Vagina (tissue), 2 donors: ENCODE data around the gene IP6K1.
"Not testable (repeated sequence)": the region's sequence is repeated elsewhere in the genome, so short reads cannot be mapped to it uniquely, and the experiment has no call there.

ENCODE experiments used
- POLR2A ChIP-seq, 2 donors: fragments of 450-650 bp; IDR thresholded peaks; one replicate each; pipeline ENCODE4 v1.6.1; 2017; ENCODE audit warnings: antibody characterized with exemption in 2 of 2, mild to moderate bottlenecking in 2 of 2, moderate library complexity in 2 of 2
- POLR2AphosphoS5 ChIP-seq, 2 donors: sonication (generic); formaldehyde crosslinking; IDR thresholded peaks; one replicate each; pipeline ENCODE4 v1.9.0; 2017; ENCODE audit warnings: antibody characterized with exemption in 2 of 2, mild to moderate bottlenecking in 2 of 2, low read depth in 1 of 2; ENCODE audit not compliant: insufficient read depth in 1 of 2
- TF ChIP-seq, protein P1 (sequence below), 3 experiments: fragments of 450-650 bp in 2 of 3; fragments of 200-600 bp in 1 of 3; sonication (generic) in 1 of 3; IDR thresholded peaks; one replicate each; pipeline ENCODE4 v1.5.1; 2017 to 2019; ENCODE audit warnings: antibody characterized with exemption in 3 of 3, mild to moderate bottlenecking in 2 of 3, moderate library complexity in 2 of 3

DNA sequence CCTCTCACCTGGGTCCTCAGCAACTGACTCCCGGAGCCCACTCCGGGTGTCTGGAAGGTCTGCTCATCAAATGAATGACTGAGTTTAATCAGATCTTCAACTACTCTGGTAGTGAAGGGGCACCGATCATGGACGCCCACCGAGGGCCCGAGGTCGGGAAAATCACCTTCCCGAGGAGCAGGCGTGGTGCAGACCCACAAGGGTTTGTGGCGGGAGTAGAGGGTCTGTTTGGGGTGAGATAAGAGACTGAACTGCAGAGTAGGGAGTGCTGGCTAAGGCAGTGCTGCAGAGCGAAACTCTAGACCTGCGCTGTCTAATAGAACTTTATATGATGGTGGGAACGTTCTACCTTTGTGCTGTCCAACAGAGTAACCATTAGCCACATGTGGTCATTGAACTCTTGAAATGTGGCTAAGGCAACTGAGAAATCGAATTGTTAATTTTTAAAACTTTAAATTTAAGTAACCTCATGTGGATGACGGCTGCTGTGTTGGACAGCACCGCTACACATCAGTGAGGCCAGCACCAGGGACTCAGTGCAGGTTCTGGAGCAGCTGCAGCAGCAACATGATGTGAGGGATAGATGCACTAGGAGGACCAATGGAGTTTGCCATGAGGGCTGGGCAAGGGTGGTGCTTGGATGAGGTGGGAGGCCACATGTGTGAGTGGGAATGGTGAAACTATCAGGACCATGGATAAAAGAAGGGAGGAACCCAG is 96.3 kb downstream of the IP6K1 start:
- TF ChIP-seq, protein P1, sequence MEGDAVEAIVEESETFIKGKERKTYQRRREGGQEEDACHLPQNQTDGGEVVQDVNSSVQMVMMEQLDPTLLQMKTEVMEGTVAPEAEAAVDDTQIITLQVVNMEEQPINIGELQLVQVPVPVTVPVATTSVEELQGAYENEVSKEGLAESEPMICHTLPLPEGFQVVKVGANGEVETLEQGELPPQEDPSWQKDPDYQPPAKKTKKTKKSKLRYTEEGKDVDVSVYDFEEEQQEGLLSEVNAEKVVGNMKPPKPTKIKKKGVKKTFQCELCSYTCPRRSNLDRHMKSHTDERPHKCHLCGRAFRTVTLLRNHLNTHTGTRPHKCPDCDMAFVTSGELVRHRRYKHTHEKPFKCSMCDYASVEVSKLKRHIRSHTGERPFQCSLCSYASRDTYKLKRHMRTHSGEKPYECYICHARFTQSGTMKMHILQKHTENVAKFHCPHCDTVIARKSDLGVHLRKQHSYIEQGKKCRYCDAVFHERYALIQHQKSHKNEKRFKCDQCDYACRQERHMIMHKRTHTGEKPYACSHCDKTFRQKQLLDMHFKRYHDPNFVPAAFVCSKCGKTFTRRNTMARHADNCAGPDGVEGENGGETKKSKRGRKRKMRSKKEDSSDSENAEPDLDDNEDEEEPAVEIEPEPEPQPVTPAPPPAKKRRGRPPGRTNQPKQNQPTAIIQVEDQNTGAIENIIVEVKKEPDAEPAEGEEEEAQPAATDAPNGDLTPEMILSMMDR (IDR thresholded peaks at IDR 0.05): not testable (repeated sequence)
- TF ChIP-seq POLR2A (IDR thresholded peaks at IDR 0.05); POLR2AphosphoS5 (IDR thresholded peaks at IDR 0.05; ENCODE audit: insufficient read depth in 1 of 2, low read depth in 1 of 2): not testable (repeated sequence)
